Eye (tissue), 1 donor: ENCODE results near the gene LIN54.
"Not testable (repeated sequence)": the region's sequence is repeated elsewhere in the genome, so short reads cannot be mapped to it uniquely, and the experiment has no call there.

Experiments
- DNase-seq: peaks from one replicate; pipeline ENCODE4 v3.0.0-alpha.2; 2015

Gene LIN54

DNA sequence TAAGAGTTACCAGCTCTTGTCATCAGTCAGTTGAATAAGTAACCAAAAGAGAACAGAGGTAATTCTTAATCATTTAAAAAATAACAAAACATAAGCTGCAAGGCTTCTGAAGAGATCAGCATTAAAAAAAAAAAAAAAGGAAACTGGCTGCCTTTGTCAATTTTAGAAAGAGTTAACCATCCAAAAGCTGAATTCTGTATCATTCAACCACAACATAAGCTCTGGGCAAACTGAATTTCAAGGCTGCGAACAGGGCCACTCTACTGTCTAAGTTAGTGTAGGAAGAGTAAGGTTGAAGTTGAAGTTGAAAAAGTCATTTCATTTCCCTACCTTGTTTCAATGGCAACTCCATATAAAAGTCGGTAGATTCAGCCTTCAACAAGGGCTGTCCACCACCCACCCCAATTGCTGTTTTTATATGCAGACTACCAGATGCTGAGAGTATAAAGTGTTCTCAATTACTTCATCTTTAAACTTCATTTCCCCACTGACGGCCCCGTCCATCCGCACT, 1.1 kb upstream of the LIN54 start:
- no peak for DNase-seq

DNA sequence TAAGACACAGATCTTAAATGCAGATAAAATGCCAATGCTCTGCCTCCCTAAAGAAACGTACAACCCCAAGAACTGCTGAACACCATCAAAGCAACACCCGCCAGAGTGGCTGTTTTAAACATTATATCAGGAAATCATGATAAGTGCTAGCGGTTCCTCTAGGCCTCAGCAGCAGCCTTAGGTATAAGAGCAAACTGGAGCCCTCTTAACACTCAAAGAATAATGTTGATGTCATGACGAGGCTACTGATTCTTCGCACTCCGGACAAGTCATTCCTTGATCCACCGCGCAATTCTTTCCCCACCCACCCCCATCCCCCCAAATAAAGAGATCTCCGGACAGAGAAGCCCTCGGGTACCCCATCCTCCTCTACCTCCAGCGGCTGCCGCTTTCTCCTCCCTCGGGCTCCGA, 507 bp downstream of the LIN54 start:
- DNase-seq, result peak; percentile 75

DNA sequence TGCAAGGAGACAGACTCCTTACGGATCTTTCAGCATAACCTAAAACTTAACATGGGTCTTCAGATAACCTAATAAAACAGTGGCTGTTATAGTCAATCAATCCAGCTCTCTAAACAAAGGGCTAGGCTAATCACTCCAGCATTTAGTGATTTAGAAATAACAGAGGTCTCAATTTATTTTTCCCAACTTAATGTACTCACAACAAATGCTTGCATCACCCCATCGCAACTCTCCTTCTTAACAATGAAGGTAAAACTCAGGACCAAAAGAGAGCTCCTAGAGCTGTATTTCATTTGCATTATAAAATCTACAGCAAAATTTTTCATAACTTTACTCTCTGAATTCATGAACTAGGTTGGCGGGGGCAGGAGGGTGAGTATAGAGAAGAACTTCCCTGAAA, 1.1 kb downstream of the LIN54 start:
- peak; percentile 35 for DNase-seq

DNA sequence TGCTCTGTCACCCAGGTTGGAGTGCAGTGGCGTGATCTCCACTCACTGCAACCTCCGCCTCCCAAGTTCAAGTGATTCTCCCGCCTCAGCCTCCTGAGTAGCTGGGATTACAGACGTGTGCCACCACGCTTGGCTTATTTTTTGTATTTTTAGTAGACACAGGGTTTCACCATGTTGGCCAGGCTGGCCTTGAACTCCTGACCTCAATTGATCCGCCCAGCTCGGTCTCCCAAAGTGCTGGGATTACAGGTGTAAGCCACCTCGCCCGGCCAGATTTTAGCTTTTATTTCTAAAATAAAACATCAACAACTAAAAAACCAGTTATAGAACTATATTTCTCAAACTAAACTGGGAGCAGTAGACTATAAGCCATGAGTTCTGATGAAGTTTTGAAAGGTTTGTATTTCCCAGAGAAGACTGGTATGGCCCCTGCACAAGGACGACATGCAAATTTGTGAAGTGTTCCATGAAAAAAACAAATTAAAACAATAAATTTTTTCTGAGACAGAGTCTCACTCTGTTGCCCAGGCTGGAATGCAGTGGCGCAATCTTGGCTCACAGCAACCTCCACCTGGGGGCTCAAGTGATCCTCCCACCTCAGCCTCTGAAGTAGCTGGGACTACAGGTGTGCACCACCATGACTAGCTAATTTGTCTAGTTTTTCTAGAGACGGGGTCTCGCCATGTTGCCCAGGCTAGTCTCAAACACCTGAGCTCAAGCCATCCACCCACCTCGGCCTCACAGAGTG, 7.4 kb downstream of the LIN54 start:
- not testable (repeated sequence) for DNase-seq

DNA sequence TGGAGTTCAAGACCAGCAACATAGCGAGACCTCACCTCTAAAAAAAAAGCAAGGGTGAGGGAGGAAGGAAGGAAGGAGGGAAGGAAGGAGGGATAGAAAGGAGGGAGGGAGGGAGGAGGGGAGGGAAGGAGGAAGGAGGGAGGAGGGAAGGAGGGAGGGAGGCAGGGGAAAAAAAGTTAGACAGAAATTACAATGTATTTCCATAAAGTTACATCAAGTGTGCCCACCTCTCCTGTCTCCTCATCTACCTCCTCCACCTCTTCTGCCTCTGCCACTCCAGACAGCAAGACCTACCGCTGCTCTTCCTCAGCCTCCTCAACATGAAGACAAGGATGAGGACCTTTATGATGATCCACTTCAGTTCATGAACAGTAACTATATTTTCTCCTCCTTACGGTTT, 8.3 kb downstream of the LIN54 start:
- no peak for DNase-seq

DNA sequence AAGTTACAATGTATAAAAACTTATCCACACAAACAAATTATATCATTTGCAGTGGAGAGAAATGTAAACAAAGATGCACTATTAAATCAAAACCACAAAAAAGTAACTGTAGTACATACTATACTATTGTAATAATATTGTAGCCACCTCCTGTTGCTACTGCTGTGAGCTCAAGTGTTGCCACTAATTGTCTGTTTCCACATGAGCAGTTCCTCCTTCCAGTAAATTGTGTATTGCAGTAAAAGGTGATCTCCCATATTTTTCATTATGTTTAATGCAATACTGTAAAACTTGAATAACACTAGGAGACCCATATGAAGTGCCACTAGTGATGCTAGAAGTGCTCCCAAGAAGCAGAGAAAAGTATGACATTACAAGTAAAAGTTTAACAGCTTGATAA, 11.7 kb downstream of the LIN54 start:
- peak; percentile 8 for DNase-seq

DNA sequence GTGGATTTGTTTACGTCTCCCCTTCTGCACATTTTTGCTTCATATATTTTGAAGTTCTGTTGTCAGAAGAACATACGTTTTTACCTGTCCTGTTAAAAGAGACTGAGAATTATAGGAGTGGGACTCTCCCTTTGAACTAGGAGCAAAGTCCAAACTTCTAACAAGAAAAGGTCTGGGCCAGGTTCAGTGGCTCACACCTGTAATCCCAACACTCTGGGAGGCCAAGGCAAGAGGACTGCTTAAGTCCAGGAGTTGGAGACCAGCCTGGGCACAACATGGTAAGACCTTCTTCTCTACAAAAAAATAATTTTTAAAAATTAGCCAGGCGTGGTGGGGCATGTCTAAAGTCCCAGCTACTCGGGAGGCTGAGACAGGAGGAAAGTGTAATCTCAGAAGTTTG, 15.8 kb downstream of the LIN54 start:
- no peak for DNase-seq

DNA sequence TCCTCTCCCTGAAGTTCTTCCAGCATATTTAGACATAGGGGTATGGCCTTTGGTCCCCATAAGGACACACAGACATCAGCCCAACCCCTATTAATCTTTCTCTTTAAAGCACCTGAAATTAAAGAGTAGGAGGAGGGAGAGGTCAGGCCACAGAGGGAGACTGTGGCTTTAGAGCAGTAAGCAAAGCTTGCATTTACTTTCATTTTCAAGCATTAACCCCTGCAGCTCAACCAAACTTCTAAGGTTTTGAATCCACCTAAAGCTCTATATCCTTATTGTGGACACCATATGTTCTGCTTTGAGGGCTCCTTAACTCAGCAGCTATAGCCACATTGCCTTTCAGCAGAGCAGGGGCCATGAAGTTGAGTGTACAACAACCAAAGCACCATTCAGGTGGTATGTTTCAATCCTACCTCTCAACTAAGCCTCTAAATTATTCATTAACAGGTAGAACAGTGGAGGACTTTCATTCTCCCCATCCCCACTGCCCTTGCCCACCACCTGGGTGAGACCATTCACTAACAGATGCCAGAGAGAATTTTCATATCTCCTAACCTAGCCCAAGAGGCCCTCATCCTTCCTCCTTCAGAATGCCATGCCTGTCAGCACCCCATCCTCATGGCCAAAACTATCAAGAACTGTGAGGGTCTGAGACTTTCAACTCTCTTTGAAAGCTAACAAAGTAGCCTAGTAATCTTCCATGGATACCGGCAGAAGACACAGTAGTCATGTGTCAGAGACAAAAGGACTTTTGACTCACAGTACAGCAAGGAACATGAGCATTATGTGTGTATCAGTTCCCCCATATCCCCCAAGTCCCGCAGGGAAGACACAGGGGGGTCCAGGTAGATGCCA, 20.8 kb downstream of the LIN54 start:
- DNase-seq, result no peak

DNA sequence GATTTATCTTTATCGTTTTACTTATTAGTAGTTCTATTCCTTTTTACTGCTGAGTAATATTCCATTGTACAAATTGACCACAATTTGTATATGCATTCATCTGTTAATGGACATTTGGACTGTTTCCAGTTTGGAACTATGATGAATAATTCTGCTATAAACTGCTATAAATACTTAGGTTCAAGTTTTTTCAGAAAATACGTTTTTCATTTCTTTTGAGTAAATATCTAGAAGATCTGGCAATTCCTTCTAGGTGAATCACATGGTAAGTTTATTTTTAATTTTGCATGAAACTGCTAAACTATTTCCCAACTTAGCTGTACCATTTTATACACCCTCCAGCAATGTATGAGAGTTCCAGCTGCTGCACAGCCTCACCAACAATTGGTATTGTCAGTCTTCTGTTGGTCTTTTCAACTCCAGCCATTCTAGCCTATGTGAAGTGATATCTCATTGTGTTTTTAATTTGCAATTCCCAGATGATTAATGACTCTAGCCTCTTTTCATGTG, 22.2 kb downstream of the LIN54 start:
- peak; percentile 5 for DNase-seq

DNA sequence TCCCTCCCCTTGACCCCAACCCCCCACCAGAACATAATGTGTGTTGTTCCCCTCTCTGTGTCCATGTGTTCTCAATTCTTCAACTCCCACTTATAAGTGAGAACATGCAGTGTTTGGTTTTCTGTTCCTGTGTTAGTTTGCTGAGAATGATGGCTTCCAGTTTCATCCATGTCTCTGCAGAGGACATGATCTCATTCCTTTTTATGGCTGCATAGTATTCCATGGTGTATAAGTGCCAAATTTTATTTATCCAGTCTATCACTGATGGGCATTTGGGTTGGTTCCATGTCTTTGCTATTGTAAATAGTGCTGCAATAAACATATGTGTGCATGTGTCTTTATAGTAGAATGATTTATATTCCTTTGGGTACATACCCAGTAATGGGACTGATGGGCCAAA, 23.1 kb downstream of the LIN54 start:
- DNase-seq, result not testable (repeated sequence)

DNA sequence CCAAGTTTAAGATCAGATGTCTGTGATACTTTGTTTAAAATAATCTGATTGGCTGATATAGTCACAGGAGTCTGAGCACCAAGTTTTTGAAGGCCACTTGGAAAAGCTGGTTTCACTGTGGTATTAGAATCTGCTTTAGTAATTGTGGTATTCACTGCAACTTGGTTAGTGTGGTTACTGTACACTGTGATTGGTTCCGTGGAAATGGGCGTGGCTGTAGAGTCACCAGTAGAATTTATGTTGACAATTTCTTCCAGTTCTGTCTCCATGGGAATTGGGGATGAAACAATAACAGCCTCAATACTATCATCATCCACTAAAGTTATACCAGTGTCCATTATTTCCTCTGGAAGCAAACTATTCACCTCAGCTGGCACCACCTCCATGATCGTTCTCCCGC, 26.2 kb downstream of the LIN54 start:
- DNase-seq, result no peak

DNA sequence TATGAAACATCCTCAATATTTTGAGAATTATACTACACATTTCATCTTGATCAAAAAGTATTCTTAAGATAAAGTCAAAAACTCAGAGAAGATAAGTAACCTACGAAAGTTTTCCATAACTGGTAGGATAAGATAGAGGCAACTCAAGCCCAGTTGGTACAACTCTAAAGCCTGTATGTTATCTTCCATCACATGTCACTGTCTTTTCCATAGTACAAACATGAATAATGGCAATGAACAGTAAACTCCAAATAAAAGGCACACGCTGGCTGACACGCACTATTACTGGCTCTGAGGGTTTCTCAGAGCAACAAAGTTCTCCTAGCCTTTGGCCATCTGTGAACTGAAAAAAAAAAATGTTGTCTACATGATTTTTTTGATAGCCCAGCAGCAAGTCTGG, 27.2 kb downstream of the LIN54 start:
- no peak for DNase-seq

DNA sequence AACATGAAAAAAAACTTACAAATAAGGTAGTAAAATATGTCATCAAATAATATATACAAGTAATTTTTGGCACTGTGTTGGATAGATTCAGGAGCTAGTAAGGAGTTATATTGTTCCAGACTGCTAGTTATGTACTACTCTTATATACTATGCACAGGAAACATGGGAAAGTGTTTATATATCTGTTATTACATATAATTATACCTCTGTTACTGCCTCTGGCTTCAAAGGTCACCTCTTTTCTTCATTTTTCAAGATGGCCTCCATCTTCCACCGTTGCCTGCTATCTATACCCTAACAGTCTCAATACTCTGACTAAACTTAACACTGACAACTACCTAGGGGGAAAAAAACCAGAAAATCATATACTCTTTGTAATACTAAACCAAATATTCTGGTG, 29.5 kb downstream of the LIN54 start:
- DNase-seq, result no peak

DNA sequence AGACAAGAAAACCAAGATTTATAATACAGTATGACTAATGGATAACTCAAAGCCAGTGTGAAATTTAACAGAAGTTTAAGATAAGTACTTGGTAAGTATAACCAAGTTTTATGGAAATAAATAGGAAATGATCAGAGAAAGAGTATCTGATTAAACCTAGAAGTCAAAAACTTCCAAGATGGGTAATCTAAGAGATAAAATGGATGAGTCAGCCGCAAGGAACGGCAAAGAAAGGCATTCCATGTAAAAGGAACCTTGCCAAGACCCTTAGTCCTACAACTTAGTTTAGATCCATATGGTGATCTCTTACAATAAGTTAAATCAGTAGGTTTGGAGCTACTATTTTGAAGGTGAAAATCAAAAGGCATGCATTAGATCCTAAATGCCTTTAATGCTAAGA, 34.8 kb downstream of the LIN54 start:
- no peak for DNase-seq

DNA sequence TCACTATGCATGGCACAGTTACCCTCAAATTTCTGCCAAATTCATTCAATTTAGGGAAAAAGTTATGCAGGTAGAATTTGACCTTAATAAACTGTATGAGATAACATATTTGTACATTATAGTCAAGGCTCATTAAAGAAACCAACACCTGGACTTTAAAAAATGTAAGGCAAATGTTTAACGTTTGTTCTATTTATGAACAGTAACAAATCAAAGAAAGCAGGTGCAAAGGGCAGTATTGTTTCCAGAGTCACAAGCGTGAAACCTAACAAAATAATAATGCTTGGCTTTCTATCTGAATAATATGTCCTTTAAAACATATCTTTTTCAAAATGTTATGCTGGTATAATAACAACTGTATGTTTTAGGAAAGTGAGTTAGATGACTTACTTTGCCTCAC, 41.2 kb downstream of the LIN54 start:
- DNase-seq, result no peak

DNA sequence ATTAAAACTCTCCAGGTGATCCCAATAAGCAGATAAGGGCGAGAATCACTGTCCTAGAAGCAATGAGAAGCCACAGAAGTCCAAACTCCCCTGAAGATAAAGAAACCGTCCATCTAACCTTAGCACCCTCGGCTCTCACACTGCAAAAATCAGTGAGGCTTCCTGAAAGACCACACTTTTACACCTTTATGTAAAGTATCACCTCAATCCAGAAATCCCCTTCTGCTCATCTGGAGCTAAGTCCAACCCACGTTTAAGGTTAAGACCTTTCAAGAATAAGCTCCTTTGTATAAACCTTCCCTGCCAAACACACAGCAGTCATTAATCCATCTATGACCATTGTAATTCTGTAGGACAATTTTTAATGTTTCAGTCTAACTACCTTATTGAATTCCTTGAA, 41.7 kb downstream of the LIN54 start:
- DNase-seq, result no peak

DNA sequence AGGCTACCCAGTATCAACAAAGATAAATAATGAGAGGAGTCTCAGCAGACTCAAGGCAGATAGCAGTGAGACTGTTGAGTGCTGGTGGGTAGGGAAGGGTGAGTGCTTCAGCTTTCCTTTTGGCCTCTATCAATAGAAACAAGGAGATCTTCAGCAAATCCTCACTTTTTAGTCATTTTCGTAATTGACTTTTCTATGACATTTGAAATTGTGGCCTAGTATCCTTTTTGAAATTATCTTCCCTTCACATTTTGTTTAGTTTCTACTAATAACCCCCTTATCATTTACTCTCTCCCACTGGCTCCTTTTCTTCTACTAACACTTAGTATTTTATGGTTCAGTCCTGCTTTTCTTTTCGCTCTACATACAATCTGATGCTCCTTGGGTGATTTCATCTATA, 44.9 kb downstream of the LIN54 start:
- no peak for DNase-seq

DNA sequence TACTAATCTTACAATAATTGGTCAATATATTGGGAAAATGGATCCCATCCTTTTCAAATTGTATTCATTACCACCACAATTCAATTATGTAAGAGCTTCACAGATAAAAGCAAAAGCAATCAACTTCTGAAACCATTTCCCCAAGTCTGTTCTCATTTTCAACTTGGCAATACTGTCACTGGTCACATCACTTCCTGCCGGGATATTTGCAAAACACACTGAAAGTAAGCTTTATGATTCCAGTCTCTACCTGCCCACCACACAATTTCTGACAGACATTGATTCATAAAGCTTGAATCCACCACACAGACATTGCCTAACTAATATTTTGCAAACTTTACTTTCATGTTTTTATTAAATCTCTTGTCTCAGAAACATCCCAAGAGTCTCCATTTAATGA, 53.6 kb downstream of the LIN54 start:
- no peak for DNase-seq

DNA sequence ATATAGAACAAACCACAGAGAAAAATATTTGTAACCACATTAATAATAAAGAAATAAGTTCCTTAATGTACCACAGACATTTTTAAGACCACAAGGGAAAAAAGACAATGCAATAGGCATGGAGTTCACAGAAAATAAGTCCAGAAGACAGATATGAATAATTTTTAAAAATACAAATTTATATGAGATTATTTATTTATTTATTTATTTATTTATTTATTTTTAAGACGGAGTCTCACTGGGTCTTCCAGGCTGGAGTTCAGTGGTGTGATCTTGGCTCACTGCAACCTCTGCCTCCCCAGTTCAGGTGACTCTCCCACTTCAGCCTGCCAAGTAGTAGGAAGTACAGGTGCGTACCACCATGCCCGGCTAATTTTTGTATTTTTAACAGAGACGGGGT, 56.4 kb downstream of the LIN54 start:
- no peak for DNase-seq

DNA sequence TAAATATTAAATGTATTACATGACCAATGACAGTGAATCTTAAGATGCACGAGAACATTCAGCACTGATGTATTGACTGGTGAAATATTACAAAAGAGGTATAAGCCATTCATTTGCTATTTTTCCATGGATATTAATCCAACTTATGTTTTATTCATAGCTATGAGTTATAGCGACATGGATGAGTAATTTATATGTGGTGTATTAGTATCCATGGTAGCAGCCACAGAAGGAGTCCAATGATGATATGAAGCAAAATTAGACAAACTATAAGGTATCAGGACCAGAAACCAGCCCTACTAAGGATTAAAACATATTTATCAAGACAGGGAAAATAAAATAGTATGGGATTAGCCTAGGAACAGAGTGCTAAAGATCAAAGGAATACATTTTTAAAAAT, 59.4 kb downstream of the LIN54 start:
- DNase-seq, result no peak

DNA sequence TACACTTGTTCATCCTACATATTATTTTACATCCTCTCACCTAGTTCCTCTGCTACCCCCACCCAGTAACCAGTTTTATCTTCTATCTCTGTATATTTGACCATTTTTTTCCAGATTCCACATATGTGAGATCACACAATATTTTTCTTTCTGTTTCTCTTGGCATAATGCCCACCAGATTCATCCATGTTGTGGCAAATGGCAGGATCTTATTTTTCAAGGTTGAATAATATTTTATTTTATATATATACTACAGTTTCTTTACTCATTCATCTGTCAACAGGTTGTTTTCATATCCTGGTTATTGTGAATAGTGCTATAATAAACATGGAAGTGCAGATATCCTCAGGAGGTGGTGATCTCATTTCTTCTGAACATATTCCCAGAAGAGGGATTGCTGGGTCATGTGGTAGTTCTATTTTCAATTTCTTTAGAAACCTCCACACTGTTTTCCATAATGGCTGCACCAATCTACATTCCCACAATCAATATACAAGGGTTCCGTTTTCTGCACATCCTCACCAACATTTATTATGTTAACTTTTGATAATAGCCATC, 61.9 kb downstream of the LIN54 start:
- DNase-seq, result no peak

DNA sequence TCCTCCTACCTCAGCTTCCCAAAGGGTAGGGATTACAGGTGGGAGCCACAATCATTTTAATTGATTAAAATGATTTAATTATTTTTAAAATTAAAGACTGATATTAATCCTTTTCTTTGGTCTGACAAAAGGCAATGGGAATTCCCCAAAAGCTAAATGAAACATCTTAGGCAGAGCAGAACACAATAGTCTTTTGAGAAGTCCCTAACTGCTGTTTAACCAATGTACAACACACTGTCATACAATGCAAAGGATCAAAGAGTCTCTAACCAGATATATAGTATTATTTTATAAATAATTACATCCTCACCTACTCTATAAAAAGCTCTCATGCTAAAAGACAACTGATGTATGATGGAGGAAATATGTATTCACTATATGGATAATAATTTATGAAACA, 63.1 kb downstream of the LIN54 start:
- DNase-seq, result no peak

DNA sequence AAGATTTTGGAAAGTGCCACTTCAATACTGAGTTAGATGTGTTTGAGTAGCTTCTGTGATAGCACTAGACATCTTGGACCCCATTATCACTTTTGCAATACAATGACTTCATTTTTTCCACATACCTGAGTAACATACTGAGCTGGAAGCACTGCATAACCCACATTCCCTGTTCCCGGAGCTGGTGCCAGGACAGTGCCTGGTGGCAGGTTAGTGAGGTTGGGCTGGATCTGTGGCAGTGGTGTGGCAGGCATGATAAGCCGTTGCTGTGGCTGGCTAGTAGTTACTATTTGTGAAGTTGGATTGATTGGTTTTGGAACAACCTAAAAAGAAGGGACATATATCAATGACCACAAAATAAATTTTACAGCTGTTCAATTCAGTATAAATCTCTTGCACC, 71.2 kb downstream of the LIN54 start:
- DNase-seq, result no peak

DNA sequence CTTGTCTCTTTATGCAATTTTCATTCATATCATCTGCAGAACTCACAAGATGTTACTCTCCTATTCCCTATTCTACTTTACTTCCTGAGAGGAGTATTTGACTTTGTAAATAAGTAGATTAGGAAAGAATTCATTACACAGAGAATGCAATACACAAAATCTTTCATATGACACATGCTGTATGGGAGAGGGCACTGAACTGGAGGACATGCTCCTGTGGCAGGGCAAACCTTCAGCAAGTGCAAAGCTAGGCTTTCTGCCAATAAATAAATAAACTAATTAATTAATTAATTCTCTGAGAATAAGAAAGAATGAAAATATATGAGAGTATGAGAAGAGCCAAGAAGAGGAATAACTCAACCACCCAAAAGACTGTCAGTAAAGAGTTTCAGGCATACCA, 76.2 kb downstream of the LIN54 start:
- DNase-seq, result no peak
